Gastroesophageal sphincter (tissue), 3 donors: Measurements from ENCODE around the gene TFRC.
"Not testable (repeated sequence)": the region's sequence is repeated elsewhere in the genome, so short reads cannot be mapped to it uniquely, and the experiment has no call there.

ENCODE experiments used
- EP300 ChIP-seq: sonication (generic); formaldehyde crosslinking; IDR thresholded peaks from one replicate; pipeline ENCODE4 v1.6.1; 2017; ENCODE audit warnings: antibody characterized with exemption, mild to moderate bottlenecking
- TF ChIP-seq, protein P1 (sequence below), 4 experiments: fragments of 200-600 bp in 2 of 4; fragments of 450-650 bp in 2 of 4; sonication (generic) in 1 of 4; IDR thresholded peaks; one replicate each; pipeline ENCODE4 v1.5.1; 2017 to 2019; ENCODE audit warnings: antibody characterized with exemption in 4 of 4, mild to moderate bottlenecking in 2 of 4, moderate library complexity in 2 of 4

DNA sequence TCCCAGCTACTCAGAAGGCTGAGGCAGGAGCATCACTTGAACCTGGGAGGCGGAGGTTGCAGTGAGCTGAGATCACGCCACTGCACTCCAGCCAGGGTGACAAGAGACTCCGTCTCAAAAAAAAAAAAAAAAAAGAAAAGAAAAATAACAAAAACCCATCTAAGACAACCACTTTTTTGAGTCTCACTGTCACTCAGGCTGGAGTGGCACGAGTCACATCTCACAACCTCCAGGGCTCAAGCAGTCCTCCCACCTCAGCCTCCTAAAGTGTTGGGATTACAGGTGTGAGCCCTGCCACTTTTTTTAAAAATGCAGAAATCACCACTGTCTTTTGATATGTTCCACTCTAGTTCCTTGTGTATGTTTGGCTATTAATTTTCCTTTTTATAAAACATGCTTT, 13.1 kb downstream of the TFRC start:
- TF ChIP-seq, protein P1, sequence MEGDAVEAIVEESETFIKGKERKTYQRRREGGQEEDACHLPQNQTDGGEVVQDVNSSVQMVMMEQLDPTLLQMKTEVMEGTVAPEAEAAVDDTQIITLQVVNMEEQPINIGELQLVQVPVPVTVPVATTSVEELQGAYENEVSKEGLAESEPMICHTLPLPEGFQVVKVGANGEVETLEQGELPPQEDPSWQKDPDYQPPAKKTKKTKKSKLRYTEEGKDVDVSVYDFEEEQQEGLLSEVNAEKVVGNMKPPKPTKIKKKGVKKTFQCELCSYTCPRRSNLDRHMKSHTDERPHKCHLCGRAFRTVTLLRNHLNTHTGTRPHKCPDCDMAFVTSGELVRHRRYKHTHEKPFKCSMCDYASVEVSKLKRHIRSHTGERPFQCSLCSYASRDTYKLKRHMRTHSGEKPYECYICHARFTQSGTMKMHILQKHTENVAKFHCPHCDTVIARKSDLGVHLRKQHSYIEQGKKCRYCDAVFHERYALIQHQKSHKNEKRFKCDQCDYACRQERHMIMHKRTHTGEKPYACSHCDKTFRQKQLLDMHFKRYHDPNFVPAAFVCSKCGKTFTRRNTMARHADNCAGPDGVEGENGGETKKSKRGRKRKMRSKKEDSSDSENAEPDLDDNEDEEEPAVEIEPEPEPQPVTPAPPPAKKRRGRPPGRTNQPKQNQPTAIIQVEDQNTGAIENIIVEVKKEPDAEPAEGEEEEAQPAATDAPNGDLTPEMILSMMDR (IDR thresholded peaks at IDR 0.05): not testable (repeated sequence)
- not testable (repeated sequence) for TF ChIP-seq EP300
